ENCODE results near the gene LRRC74A.
A peak's percentile ranks its signal among the peaks of the same experiment; 100 is the strongest.

GRCh38 chr14:76810953-76811400, 15.2 kb upstream of the LRRC74A start:
- TF ChIP-seq ISL1 (CRISPR knock-in tag; IDR thresholded peaks at IDR 0.05) (no peak), OSR1 (CRISPR knock-in tag; IDR thresholded peaks at IDR 0.05) (no peak), ZFP3 (CRISPR knock-in tag; IDR thresholded peaks at IDR 0.05) (peak; percentile 70; the same call in 1 of the 2 replicates), CREB5 (CRISPR knock-in tag; IDR thresholded peaks at IDR 0.05; ENCODE audit: low read depth) (no peak), ZNF8 (CRISPR knock-in tag; IDR thresholded peaks at IDR 0.05) (no peak)
- TF ChIP-seq, protein P1, sequence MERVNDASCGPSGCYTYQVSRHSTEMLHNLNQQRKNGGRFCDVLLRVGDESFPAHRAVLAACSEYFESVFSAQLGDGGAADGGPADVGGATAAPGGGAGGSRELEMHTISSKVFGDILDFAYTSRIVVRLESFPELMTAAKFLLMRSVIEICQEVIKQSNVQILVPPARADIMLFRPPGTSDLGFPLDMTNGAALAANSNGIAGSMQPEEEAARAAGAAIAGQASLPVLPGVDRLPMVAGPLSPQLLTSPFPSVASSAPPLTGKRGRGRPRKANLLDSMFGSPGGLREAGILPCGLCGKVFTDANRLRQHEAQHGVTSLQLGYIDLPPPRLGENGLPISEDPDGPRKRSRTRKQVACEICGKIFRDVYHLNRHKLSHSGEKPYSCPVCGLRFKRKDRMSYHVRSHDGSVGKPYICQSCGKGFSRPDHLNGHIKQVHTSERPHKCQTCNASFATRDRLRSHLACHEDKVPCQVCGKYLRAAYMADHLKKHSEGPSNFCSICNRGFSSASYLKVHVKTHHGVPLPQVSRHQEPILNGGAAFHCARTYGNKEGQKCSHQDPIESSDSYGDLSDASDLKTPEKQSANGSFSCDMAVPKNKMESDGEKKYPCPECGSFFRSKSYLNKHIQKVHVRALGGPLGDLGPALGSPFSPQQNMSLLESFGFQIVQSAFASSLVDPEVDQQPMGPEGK (CRISPR knock-in tag; IDR thresholded peaks at IDR 0.05; ENCODE audit: borderline replicate concordance), result no peak

All from SK-N-SH treated with all-trans-retinoic acid at 6 μM for 48 hours (cell line).